Activated CD4-positive, alpha-beta memory T cell treated with anti-CD3 and anti-CD28 coated beads, Interleukin-2, amount 10 ng/mL, durations not matched to agents 7 days and 5 days (primary cell): ENCODE measurements around the gene MKRN1. TPM values are rescaled to one million over a fixed set of nuclear protein-coding genes. Genes with fewer than 3 reads are reported as not detected.
"Not testable (repeated sequence)": the region's sequence is repeated elsewhere in the genome, so short reads cannot be mapped to it uniquely, and the experiment has no call there.

Experiments used
- CTCF ChIA-PET: fragments of 350-600 bp; sonication (Branson Sonifier 250); formaldehyde crosslinking; loops from one replicate; lab custom pipeline; 2021; ENCODE audit warnings: antibody characterized with exemption, inconsistent platforms; lab: Charles Lee
- POLR2A ChIA-PET: fragments of 350-600 bp; sonication (Branson Sonifier 250); formaldehyde crosslinking; loops from one replicate; lab custom pipeline; 2021; ENCODE audit warnings: antibody characterized with exemption; lab: Charles Lee
- DNase-seq: peaks from one replicate; pipeline ENCODE4 v3.0.0-alpha.2; 2020
- H3K27ac Mint-ChIP-seq: one replicate; pipeline ENCODE4 v1.8.0; 2021; ENCODE audit warnings: mild to moderate bottlenecking, mixed read lengths
- H3K27me3 Mint-ChIP-seq: one replicate; pipeline ENCODE4 v1.8.0; 2021; ENCODE audit warnings: mixed read lengths
- H3K36me3 Mint-ChIP-seq: one replicate; pipeline ENCODE4 v1.8.0; 2021; ENCODE audit warnings: low read depth, mixed read lengths
- H3K4me1 Mint-ChIP-seq: one replicate; pipeline ENCODE4 v1.8.0; 2021; ENCODE audit warnings: mixed read lengths
- H3K4me3 Mint-ChIP-seq: one replicate; pipeline ENCODE4 v1.8.0; 2021; ENCODE audit warnings: mild to moderate bottlenecking, mixed read lengths
- H3K9me3 Mint-ChIP-seq: one replicate; pipeline ENCODE4 v1.8.0; 2021; ENCODE audit warnings: mixed read lengths
- total RNA-seq, 2 experiments: library from RNA; stranded (reverse); gene quantifications; one replicate each; pipeline ENCODE4 v1.2.3, GENCODE V29; 2021

MKRN1 gene
- total RNA-seq, 2 experiments from 2014 or later: 119 to 122 TPM

DNA sequence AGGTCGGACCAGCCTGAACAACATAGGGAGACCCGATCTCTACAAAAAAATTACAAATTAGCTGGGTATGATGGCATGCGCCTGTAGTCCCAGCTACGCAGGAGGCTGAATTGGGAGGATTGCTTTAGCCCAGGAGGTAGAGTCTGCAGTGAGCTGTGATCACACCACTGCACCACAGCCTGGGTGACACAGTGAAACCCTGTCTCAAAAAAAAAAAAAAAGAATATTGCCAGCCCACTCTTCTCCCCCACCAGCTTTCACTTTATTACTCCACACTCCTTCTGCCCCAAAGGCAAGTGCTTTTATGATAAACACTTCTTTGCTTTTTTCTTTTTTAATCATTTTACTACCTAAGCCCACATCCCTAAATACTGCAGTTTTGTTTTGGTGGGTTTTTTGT lies 60.7 kb downstream of the MKRN1 start:
- H3K9me3 Mint-ChIP-seq: no peaks in the 10 kb centered on the region
- no peaks in the 10 kb centered on the region for H3K27me3 Mint-ChIP-seq
- CTCF ChIA-PET: interaction anchor here (0.6 to 1.1 kb wide), 3 partner anchors 25 to 58 kb away, joined by 4 to 6 read pairs (median 5); no protein-coding TSS in a partner anchor
- H3K4me3 Mint-ChIP-seq: no peak overlapping the region
- POLR2A ChIA-PET: interaction anchor here (1.3 kb wide), 1 partner anchor 15 kb away, joined by 3 read pairs; the partner anchor contains the start of gene RAB19
- H3K36me3 Mint-ChIP-seq: peaks cover 3% of the 10 kb centered on the region
- peaks cover 14% of the 10 kb centered on the region for H3K4me1 Mint-ChIP-seq
- H3K27ac Mint-ChIP-seq: no peak overlapping the region
- DNase-seq: no peak

- H3K27ac Mint-ChIP-seq, H3K36me3 Mint-ChIP-seq, H3K4me3 Mint-ChIP-seq, H3K9me3 Mint-ChIP-seq, H3K27me3 Mint-ChIP-seq, DNase-seq: not testable (repeated sequence)
- ChIA-PET CTCF (interaction anchor here (0.6 to 1.1 kb wide), 3 partner anchors 26 to 59 kb away, joined by 4 to 6 read pairs (median 5); no protein-coding TSS in a partner anchor), POLR2A (interaction anchor here (1.3 kb wide), 1 partner anchor 14 kb away, joined by 3 read pairs; the partner anchor contains the start of gene RAB19)
- H3K4me1 Mint-ChIP-seq: peaks cover 14% of the 10 kb centered on the region
Observed at GRCh38 chr7:140418156-140418472, 61.2 kb downstream of the MKRN1 start.

DNA sequence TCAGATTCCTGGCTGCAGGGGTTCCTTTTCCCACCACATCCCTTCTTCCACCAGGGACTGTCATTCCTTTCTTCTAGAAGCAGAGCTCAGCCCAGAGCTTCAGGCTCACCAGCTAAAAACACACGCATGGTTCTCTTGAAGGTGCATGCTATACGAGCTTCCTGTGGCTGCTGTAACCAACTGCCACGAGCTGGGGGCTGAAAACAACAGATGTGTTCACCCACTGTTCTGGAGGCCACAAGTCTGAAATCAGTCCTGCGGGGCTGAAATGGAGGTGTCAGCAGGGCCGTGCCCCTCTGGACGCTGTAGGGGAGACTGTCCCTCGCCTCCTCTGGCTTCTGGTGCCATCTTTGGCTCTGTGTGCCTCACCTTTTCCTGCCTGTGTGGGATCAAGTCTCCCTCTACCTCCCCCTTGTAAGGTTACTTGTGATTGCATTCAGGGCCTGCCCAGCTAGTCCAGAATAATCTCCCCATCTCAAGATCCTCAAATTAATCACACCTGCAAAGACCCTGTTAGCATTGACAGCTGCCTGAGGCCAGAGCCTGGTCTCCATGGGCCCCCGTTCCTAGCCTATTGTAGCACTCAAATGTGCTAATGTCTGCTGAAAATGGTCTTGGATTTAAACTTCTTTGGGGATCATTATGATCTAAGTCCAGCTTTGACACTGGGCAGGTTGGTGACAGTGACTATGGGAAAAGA lies 61.7 kb downstream of the MKRN1 start:
- peaks cover 14% of the 10 kb centered on the region for H3K4me1 Mint-ChIP-seq
- H3K36me3 Mint-ChIP-seq: peaks cover 3% of the 10 kb centered on the region
- H3K27ac Mint-ChIP-seq: no peak overlapping the region
- no peaks in the 10 kb centered on the region for H3K27me3 Mint-ChIP-seq
- H3K9me3 Mint-ChIP-seq: no peaks in the 10 kb centered on the region
- ChIA-PET CTCF (interaction anchor here (0.7 to 1.5 kb wide), 6 partner anchors 26 to 156 kb away, joined by 3 to 6 read pairs (median 4); no protein-coding TSS in a partner anchor), POLR2A (interaction anchor here (1.3 kb wide), 1 partner anchor 14 kb away, joined by 3 read pairs; the partner anchor contains the start of gene RAB19)
- no peak overlapping the region for H3K4me3 Mint-ChIP-seq
- no peak for DNase-seq

DNA sequence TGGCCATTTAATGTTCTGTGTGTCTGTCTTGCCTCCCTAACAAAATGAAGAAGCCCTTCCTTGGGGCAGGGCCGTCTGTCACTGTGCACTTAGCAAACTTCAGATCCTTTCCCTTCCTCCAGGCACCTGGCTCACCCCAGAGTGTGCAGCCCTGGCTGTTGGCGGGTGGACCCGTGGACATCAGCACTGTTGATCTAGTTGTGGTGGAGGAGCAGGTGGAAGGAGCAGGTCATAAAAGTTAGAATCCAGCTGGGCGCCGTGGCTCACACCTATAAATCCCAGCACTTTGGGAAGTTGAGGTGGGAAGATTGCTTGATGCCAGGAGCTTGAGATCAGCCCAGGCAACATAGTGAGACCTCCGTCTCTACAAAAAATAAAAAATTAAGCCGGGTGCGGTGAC lies 62.7 kb downstream of the MKRN1 start:
- CTCF ChIA-PET: interaction anchor here (0.9 to 1.5 kb wide), 3 partner anchors 29 to 1399 kb away, joined by 3 to 4 read pairs (median 3); no protein-coding TSS in a partner anchor
- H3K4me1 Mint-ChIP-seq: peaks cover 14% of the 10 kb centered on the region
- no peaks in the 10 kb centered on the region for H3K9me3 Mint-ChIP-seq
- POLR2A ChIA-PET: no interaction called here
- peaks cover 8% of the 10 kb centered on the region for H3K36me3 Mint-ChIP-seq
- no peak overlapping the region for H3K27ac Mint-ChIP-seq
- H3K4me3 Mint-ChIP-seq: no peak overlapping the region
- no peaks in the 10 kb centered on the region for H3K27me3 Mint-ChIP-seq
- DNase-seq: no peak

DNA sequence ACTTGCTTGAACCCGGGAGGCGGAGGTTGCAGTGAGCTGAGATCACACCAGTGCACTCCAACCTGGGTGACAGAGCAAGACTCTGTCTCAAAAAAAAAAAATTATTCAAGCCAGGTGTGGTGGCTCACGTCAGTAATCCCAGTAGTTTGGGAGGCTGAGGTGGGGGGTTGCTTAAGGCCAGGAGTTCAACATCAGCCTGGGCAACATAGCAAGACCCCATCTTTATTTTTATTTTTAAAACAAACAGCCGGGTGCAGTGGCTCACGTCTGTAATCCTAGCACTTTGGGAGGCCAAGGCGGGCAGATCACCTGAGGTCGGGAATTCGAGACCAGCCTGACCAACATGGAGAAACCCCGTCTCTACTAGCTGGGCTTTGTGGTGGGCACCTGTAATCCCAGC lies 63.5 kb downstream of the MKRN1 start:
- POLR2A ChIA-PET, H3K4me3 Mint-ChIP-seq, CTCF ChIA-PET: not testable (repeated sequence)

DNA sequence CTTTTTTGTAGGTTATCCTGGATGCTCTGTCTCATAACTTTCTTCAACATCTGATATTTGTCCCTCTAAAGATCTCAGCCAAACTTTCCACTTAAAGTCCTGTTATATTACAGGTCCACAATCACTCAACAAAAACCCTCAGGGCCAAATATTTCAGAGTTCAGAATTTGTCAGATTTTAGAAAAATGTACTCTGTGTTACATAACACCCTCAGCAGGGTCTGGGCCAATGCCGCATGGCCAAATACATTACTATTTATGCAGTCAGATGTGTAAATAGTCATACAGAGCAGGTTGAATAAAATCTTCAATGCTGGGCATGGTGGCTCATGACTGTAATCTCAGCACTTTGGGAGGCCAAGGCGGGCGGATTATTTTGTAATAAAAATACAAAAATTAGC lies 63.9 kb downstream of the MKRN1 start:
- H3K4me3 Mint-ChIP-seq: no peak overlapping the region
- peaks cover 14% of the 10 kb centered on the region for H3K4me1 Mint-ChIP-seq
- H3K27ac Mint-ChIP-seq: no peak overlapping the region
- ChIA-PET POLR2A (no interaction called here), CTCF (no interaction called here)
- peaks cover 14% of the 10 kb centered on the region for H3K36me3 Mint-ChIP-seq
- no peaks in the 10 kb centered on the region for H3K27me3 Mint-ChIP-seq
- H3K9me3 Mint-ChIP-seq: no peaks in the 10 kb centered on the region
- no peak for DNase-seq

More for the DNA sequence above, 63.5 kb downstream of the MKRN1 start:
- H3K9me3 Mint-ChIP-seq, H3K27ac Mint-ChIP-seq, DNase-seq, H3K27me3 Mint-ChIP-seq: not testable (repeated sequence)
- Mint-ChIP-seq H3K36me3 (peaks cover 13% of the 10 kb centered on the region), H3K4me1 (peaks cover 14% of the 10 kb centered on the region)

- ChIA-PET POLR2A (interaction anchor here (1.0 to 2.9 kb wide), 3 partner anchors 28 to 46 kb away, joined by 3 to 21 read pairs (median 5); no protein-coding TSS in a partner anchor), CTCF (interaction anchor here (1.0 kb wide), 1 partner anchor 179 kb away, joined by 3 read pairs; no protein-coding TSS in a partner anchor)
- H3K4me3 Mint-ChIP-seq: peak overlapping the region; percentile 85
- H3K4me1 Mint-ChIP-seq: peaks cover 36% of the 10 kb centered on the region
- DNase-seq: no peak
- H3K9me3 Mint-ChIP-seq: no peaks in the 10 kb centered on the region
- peaks cover 16% of the 10 kb centered on the region for H3K36me3 Mint-ChIP-seq
- H3K27ac Mint-ChIP-seq: peak overlapping the region; percentile 82
- no peaks in the 10 kb centered on the region for H3K27me3 Mint-ChIP-seq
Observed at GRCh38 chr7:140404565-140405065, 74.7 kb downstream of the MKRN1 start.

- H3K27me3 Mint-ChIP-seq: no peaks in the 10 kb centered on the region
- H3K4me1 Mint-ChIP-seq: peaks cover 38% of the 10 kb centered on the region
- POLR2A ChIA-PET: interaction anchor here (0.9 to 3.1 kb wide), 6 partner anchors 12 to 73 kb away, joined by 3 to 21 read pairs (median 4); no protein-coding TSS in a partner anchor
- H3K4me3 Mint-ChIP-seq: peak within 1 kb of the TSS; percentile 85
- no peaks in the 10 kb centered on the region for H3K9me3 Mint-ChIP-seq
- H3K36me3 Mint-ChIP-seq: peaks cover 16% of the 10 kb centered on the region
- CTCF ChIA-PET: interaction anchor here (1.0 kb wide), 1 partner anchor 179 kb away, joined by 3 read pairs; no protein-coding TSS in a partner anchor
- peak within 1 kb of the TSS; percentile 82 for H3K27ac Mint-ChIP-seq
- DNase-seq: peak; percentile 53
Observed at GRCh38 chr7:140403878-140404564, 75.3 kb downstream of the MKRN1 start, which contains the start of gene RAB19. RAB19 (plus strand) TSS chr7:140404058; CDS start chr7:140407647, 3,589 bp downstream.

Other genes with a start within 250 kb of the MKRN1 start
- gene SLC37A3, start 81.0 kb downstream of the MKRN1 start, total RNA-seq: 10 to 100 TPM; 28.8 to 30.7 TPM
- gene RAB19, start 75.4 kb downstream of the MKRN1 start, total RNA-seq: 1 to 10 TPM; 4.3 to 4.8 TPM
- not detected for gene DENND2A, start 161.3 kb upstream of the MKRN1 start, total RNA-seq
- 10 to 100 TPM; 23.4 to 23.9 TPM for gene ADCK2, start 193.4 kb upstream of the MKRN1 start, total RNA-seq
- gene NDUFB2, start 217.2 kb upstream of the MKRN1 start, total RNA-seq: 100 to 1,000 TPM; 155 to 156 TPM